Common myeloid progenitor, CD34-positive (primary cell): Measurements from ENCODE around the gene SLC52A1.
"Not testable (repeated sequence)": the region's sequence is repeated elsewhere in the genome, so short reads cannot be mapped to it uniquely, and the experiment has no call there.

Experiments used
- CTCF ChIA-PET: fragments of 350-600 bp; sonication (Branson Sonifier 250); formaldehyde crosslinking; loops from one replicate; lab custom pipeline; 2021; ENCODE audit warnings: antibody characterized with exemption; lab: Charles Lee
- POLR2A ChIA-PET: fragments of 350-600 bp; sonication (Branson Sonifier 250); formaldehyde crosslinking; loops from one replicate; lab custom pipeline; 2021; ENCODE audit warnings: antibody characterized with exemption; lab: Charles Lee
- DNase-seq, 3 donors: peaks; one replicate each; pipeline versions ENCODE4 v3.0.0 to v3.0.0-alpha.2; 2013
- H3K27ac ChIP-seq, 2 experiments: 1 replicate in 1 of 2; 2 replicates in 1 of 2; pipeline ENCODE4 v1.7.0; 2013; ENCODE audit warnings: inconsistent platforms in 2 of 2, low read length in 2 of 2, mild to moderate bottlenecking in 2 of 2, low read depth in 1 of 2, moderate library complexity in 1 of 2; ENCODE audit not compliant: severe bottlenecking in 2 of 2, insufficient read depth in 1 of 2, poor library complexity in 1 of 2
- H3K27me3 ChIP-seq, 5 experiments: replicated peaks in 2 of 5; 1 replicate in 3 of 5; 2 replicates in 2 of 5; pipeline versions ENCODE4 v1.6.1 to v1.7.0; 2013; ENCODE audit warnings: low read length in 4 of 5, mild to moderate bottlenecking in 2 of 5, moderate library complexity in 2 of 5, inconsistent platforms in 1 of 5; ENCODE audit not compliant: insufficient read depth in 5 of 5, control insufficient read depth in 4 of 5
- H3K36me3 ChIP-seq, 4 experiments: 1 replicate in 2 of 4; 2 replicates in 2 of 4; pipeline versions ENCODE4 v1.6.1 to v1.7.0; 2013; ENCODE audit warnings: low read length in 3 of 4, control low read depth in 1 of 4, mild to moderate bottlenecking in 1 of 4; ENCODE audit not compliant: control insufficient read depth in 4 of 4, insufficient read depth in 4 of 4
- H3K4me1 ChIP-seq, 4 experiments: 1 replicate in 3 of 4; 2 replicates in 1 of 4; pipeline versions ENCODE4 v1.6.1 to v1.7.1; 2013; ENCODE audit warnings: low read length in 3 of 4, mild to moderate bottlenecking in 3 of 4, control low read depth in 1 of 4, inconsistent platforms in 1 of 4, moderate library complexity in 1 of 4; ENCODE audit not compliant: control insufficient read depth in 4 of 4, insufficient read depth in 4 of 4; ENCODE audit errors: control extremely low read depth in 1 of 4
- H3K4me3 ChIP-seq, 7 experiments: 1 replicate in 4 of 7; 2 replicates in 3 of 7; pipeline versions ENCODE4 v1.5.1 to v1.7.0; 2013; ENCODE audit warnings: mild to moderate bottlenecking in 7 of 7, low read length in 6 of 7, moderate library complexity in 6 of 7, inconsistent platforms in 2 of 7, low read depth in 2 of 7, control low read depth in 1 of 7; ENCODE audit not compliant: insufficient read depth in 4 of 7, control insufficient read depth in 1 of 7; ENCODE audit errors: extremely low read depth in 1 of 7
- H3K9me3 ChIP-seq, 5 experiments: 1 replicate in 4 of 5; 2 replicates in 1 of 5; pipeline versions ENCODE4 v1.6.1 to v1.7.1; 2013; ENCODE audit warnings: low read length in 4 of 5, mild to moderate bottlenecking in 2 of 5, inconsistent platforms in 1 of 5, low read depth in 1 of 5, moderate library complexity in 1 of 5; ENCODE audit not compliant: control insufficient read depth in 4 of 5, insufficient read depth in 2 of 5; ENCODE audit errors: control extremely low read depth in 1 of 5
- WGBS: methylation state at CpG from one replicate; pipeline ENCODE4 v1.1.5; 2013; ENCODE audit not compliant: insufficient coverage; 5-methylcytosine and 5-hydroxymethylcytosine counted together

Gene SLC52A1

GRCh38 chr17:5033352-5034015 is 1.7 kb downstream of the SLC52A1 start:
- CTCF ChIA-PET: no interaction called here
- DNase-seq: no peak

GRCh38 chr17:5032865-5033264 is 2.4 kb downstream of the SLC52A1 start:
- peaks cover 0 to 41% (median 14%) of the 10 kb centered on the region in 5 experiments for H3K27me3 ChIP-seq
- WGBS: 89% methylated on average over 5 of the region's 6 CpGs
- DNase-seq: no peak
- H3K27ac ChIP-seq: no peak overlapping the region
- no peak overlapping the region for H3K4me3 ChIP-seq
- H3K4me1 ChIP-seq: peaks cover 0 to 10% (median 7%) of the 10 kb centered on the region in 4 experiments
- ChIA-PET POLR2A (no interaction called here), CTCF (interaction anchor here (1.3 kb wide), 1 partner anchor 43 kb away, joined by 4 read pairs; no protein-coding TSS in a partner anchor)
- H3K9me3 ChIP-seq: no peaks in the 10 kb centered on the region
- H3K36me3 ChIP-seq: no peaks in the 10 kb centered on the region

More at GRCh38 chr17:5033352-5034015, 1.7 kb downstream of the SLC52A1 start:
- Histone ChIP-seq H3K4me3 (no peak overlapping the region), H3K27ac (no peak overlapping the region), H3K9me3 (no peaks in the 10 kb centered on the region), H3K36me3 (no peaks in the 10 kb centered on the region), H3K4me1 (peaks cover 0 to 10% (median 7%) of the 10 kb centered on the region in 4 experiments), H3K27me3 (peaks cover 0 to 39% (median 14%) of the 10 kb centered on the region in 5 experiments)
- 98% methylated on average over 13 of the region's 13 CpGs for WGBS
- POLR2A ChIA-PET: no interaction called here

GRCh38 chr17:5031365-5032082 is 3.7 kb downstream of the SLC52A1 start:
- DNase-seq: peak; percentile 82 to 92 (median 91)
- Histone ChIP-seq H3K27me3 (peaks cover 0 to 34% (median 14%) of the 10 kb centered on the region in 5 experiments), H3K27ac (no peak overlapping the region), H3K4me3 (peak overlapping the region in 6 of 7 experiments; percentile 35 to 70 (median 46)), H3K36me3 (no peaks in the 10 kb centered on the region), H3K9me3 (no peaks in the 10 kb centered on the region), H3K4me1 (peaks cover 0 to 10% (median 7%) of the 10 kb centered on the region in 4 experiments)
- POLR2A ChIA-PET: interaction anchor here (0.6 kb wide), 1 partner anchor 454 kb away, joined by 3 read pairs; no protein-coding TSS in a partner anchor
- CTCF ChIA-PET: interaction anchor here (0.7 to 1.4 kb wide), 6 partner anchors 15 to 64 kb away, joined by 3 to 8 read pairs (median 4); partner anchors contain the start of gene SPAG7
- WGBS: 5% methylated on average over 20 of the region's 48 CpGs

- 100% methylated on average over 1 of the region's 2 CpGs for WGBS
- H3K4me3 ChIP-seq, H3K36me3 ChIP-seq, H3K27ac ChIP-seq, H3K9me3 ChIP-seq, H3K4me1 ChIP-seq, POLR2A ChIA-PET, DNase-seq: not testable (repeated sequence)
- CTCF ChIA-PET: interaction anchor here (0.7 to 1.7 kb wide), 4 partner anchors 16 to 128 kb away, joined by 3 to 8 read pairs (median 4); partner anchors contain the start of genes CHRNE and SPAG7
- peaks cover 0 to 33% (median 10%) of the 10 kb centered on the region in 5 experiments for H3K27me3 ChIP-seq
These were observed 5.1 kb downstream of the SLC52A1 start for GRCh38 chr17:5030168-5030567.

GRCh38 chr17:5027916-5028315 is 7.3 kb downstream of the SLC52A1 start:
- POLR2A ChIA-PET: interaction anchor here (0.6 kb wide), 1 partner anchor 115 kb away, joined by 5 read pairs; no protein-coding TSS in a partner anchor
- CTCF ChIA-PET: interaction anchor here (1.2 to 2.2 kb wide), 4 partner anchors 8 to 57 kb away, joined by 4 to 7 read pairs (median 6); no protein-coding TSS in a partner anchor

GRCh38 chr17:5027299-5027698 is 7.9 kb downstream of the SLC52A1 start:
- H3K4me1 ChIP-seq: peaks cover 0 to 10% (median 6%) of the 10 kb centered on the region in 4 experiments
- WGBS: 100% methylated on average over 4 of the region's 6 CpGs

More at GRCh38 chr17:5027916-5028315, 7.3 kb downstream of the SLC52A1 start:
- Histone ChIP-seq H3K27me3 (peaks cover 0 to 38% (median 8%) of the 10 kb centered on the region in 5 experiments), H3K27ac (no peak overlapping the region), H3K36me3 (no peaks in the 10 kb centered on the region), H3K4me1 (peaks cover 0 to 10% (median 6%) of the 10 kb centered on the region in 4 experiments), H3K9me3 (no peaks in the 10 kb centered on the region), H3K4me3 (no peak overlapping the region)
- DNase-seq: no peak
- WGBS: 94% methylated on average over 3 of the region's 5 CpGs

More at GRCh38 chr17:5027299-5027698, 7.9 kb downstream of the SLC52A1 start:
- DNase-seq: no peak
- ChIA-PET POLR2A (no interaction called here), CTCF (interaction anchor here (1.2 to 2.2 kb wide), 3 partner anchors 10 to 57 kb away, joined by 4 to 7 read pairs (median 4); no protein-coding TSS in a partner anchor)
- Histone ChIP-seq H3K27ac (no peak overlapping the region), H3K36me3 (no peaks in the 10 kb centered on the region), H3K27me3 (peaks cover 0 to 43% (median 8%) of the 10 kb centered on the region in 5 experiments), H3K4me3 (no peak overlapping the region), H3K9me3 (no peaks in the 10 kb centered on the region)
